Aorta (tissue), 5 donors: Measurements from ENCODE around the gene FAM120A. TPM values are rescaled to one million over a fixed set of nuclear protein-coding genes. Genes with fewer than 3 reads are reported as not detected.

Source experiments
- ATAC-seq: fragments of 200-7000 bp; cut with Tn5 transposase; one replicate; pipeline ENCODE4 v1.9.1; 2022; ENCODE audit warnings: moderate library complexity; ENCODE audit not compliant: low FRiP score
- DNase-seq, 2 donors: peaks; one replicate each; pipeline ENCODE4 v3.0.0-alpha.2; 2020
- H3K27ac ChIP-seq, 2 donors: one replicate each; pipeline ENCODE4 v1.5.1; 2013; ENCODE audit warnings: low read length in 2 of 2, mild to moderate bottlenecking in 2 of 2, moderate library complexity in 2 of 2, control low read depth in 1 of 2, inconsistent platforms in 1 of 2, low read depth in 1 of 2
- H3K27me3 ChIP-seq, 2 donors: one replicate each; pipeline ENCODE4 v1.6.1; 2013; ENCODE audit warnings: control low read depth in 1 of 2, low read length in 1 of 2, mild to moderate bottlenecking in 1 of 2, moderate library complexity in 1 of 2; ENCODE audit not compliant: insufficient read depth in 2 of 2, control insufficient read depth in 1 of 2
- H3K36me3 ChIP-seq, 2 donors: one replicate each; pipeline ENCODE4 v1.6.1; 2013; ENCODE audit warnings: control low read depth in 1 of 2, low read length in 1 of 2, mild to moderate bottlenecking in 1 of 2; ENCODE audit not compliant: insufficient read depth in 2 of 2, control insufficient read depth in 1 of 2
- H3K4me1 ChIP-seq, 2 donors: one replicate each; pipeline ENCODE4 v1.6.1; 2013; ENCODE audit warnings: low read length in 2 of 2, control low read depth in 1 of 2, mild to moderate bottlenecking in 1 of 2, moderate library complexity in 1 of 2; ENCODE audit not compliant: insufficient read depth in 2 of 2, control insufficient read depth in 1 of 2
- H3K4me3 ChIP-seq, 2 donors: one replicate each; pipeline ENCODE4 v1.5.1; 2013; ENCODE audit warnings: low read length in 2 of 2, control low read depth in 1 of 2, mild to moderate bottlenecking in 1 of 2
- H3K9me3 ChIP-seq: one replicate; pipeline ENCODE4 v1.6.1; 2013; ENCODE audit warnings: mild to moderate bottlenecking, low read length; ENCODE audit not compliant: control insufficient read depth
- WGBS, 2 donors: extraction: QIAGEN DNeasy Blood & Tissue Kit; methylation state at CpG; one replicate each; pipeline ENCODE4 v1.1.7; 2013; 5-methylcytosine and 5-hydroxymethylcytosine counted together
- intact Hi-C, 2 donors: fragments of 100-400 bp; cut with DNase I; formaldehyde crosslinking; loops; one replicate each; pipeline versions ENCODE4 v1.14.2 to v1.15.0; 2022
- polyA plus RNA-seq, 2 donors: library from polyadenylated mRNA; stranded (reverse); fragments of 200-250 nt; gene quantifications; one replicate each; pipeline ENCODE4 v1.2.3, GENCODE V29; 2013
- total RNA-seq, 2 donors: library from RNA; stranded (reverse); fragmentation: NEBNext Ultra II Directional; extraction: Animal tissue kit (Norgen Biotek cat#: 25700); gene quantifications; one replicate each; pipeline ENCODE4 v1.2.1, GENCODE V29; 2021
- donor health status: healthy with polysubstance abuse.
- donor health status: Bipolar disorder and iron deficiency.
- donor health status: DM: no; HTN: no; CAD: no.
- donor health status: DM: no; HTN: no; CAD: no.
- donor health status: DM: yes; HTN: yes; CAD: no.

The FAM120A gene
- total and polyA plus RNA-seq, 4 donors = 30.7 to 88.6 (median 61.3) TPM

GRCh38 chr9:93590609-93591234 lies 139.2 kb downstream of the FAM120A start:
- WGBS, 2 donors = 64 to 73% methylated on average over 8 of the region's 8 CpGs
- H3K9me3 ChIP-seq = no peaks in the 10 kb centered on the region
- no peaks in the 10 kb centered on the region for H3K36me3 ChIP-seq
- no peaks in the 10 kb centered on the region for H3K4me1 ChIP-seq
- intact Hi-C loops = no loop called here
- H3K27me3 ChIP-seq = no peaks in the 10 kb centered on the region
- H3K27ac ChIP-seq = no peak overlapping the region
- DNase-seq (peak; percentile 26 to 56), ATAC-seq (no peak)
- H3K4me3 ChIP-seq = no peak overlapping the region

GRCh38 chr9:93591301-93592007 lies 140.0 kb downstream of the FAM120A start:
- intact Hi-C loops = no loop called here
- no peak overlapping the region for H3K27ac ChIP-seq
- H3K4me3 ChIP-seq = no peak overlapping the region
- no peaks in the 10 kb centered on the region for H3K27me3 ChIP-seq
- ATAC-seq (no peak), DNase-seq (peak; percentile 31 to 63)
- H3K4me1 ChIP-seq = no peaks in the 10 kb centered on the region
- 55 to 66% methylated on average over 13 of the region's 13 CpGs for WGBS, 2 donors
- H3K9me3 ChIP-seq = no peaks in the 10 kb centered on the region
- no peaks in the 10 kb centered on the region for H3K36me3 ChIP-seq

- intact Hi-C loops = no loop called here
- Histone ChIP-seq H3K36me3 (no peaks in the 10 kb centered on the region), H3K27ac (no peak overlapping the region), H3K27me3 (no peaks in the 10 kb centered on the region), H3K4me1 (no peaks in the 10 kb centered on the region), H3K4me3 (no peak overlapping the region), H3K9me3 (no peaks in the 10 kb centered on the region)
- ATAC-seq = no peak
- WGBS, 2 donors = 89 to 90% methylated on average over 8 of the region's 8 CpGs
- peak; percentile 34 for DNase-seq
Measured at GRCh38 chr9:93592008-93592642, 140.6 kb downstream of the FAM120A start.

GRCh38 chr9:93592643-93593021 lies 141.1 kb downstream of the FAM120A start:
- no peaks in the 10 kb centered on the region for H3K27me3 ChIP-seq
- ATAC-seq (no peak), DNase-seq (peak; percentile 28 to 37)
- no peak overlapping the region for H3K27ac ChIP-seq
- no peaks in the 10 kb centered on the region for H3K9me3 ChIP-seq
- 56 to 70% methylated on average over 2 of the region's 2 CpGs for WGBS, 2 donors
- no peaks in the 10 kb centered on the region for H3K36me3 ChIP-seq
- no peak overlapping the region for H3K4me3 ChIP-seq
- intact Hi-C loops = no loop called here
- no peaks in the 10 kb centered on the region for H3K4me1 ChIP-seq

- Histone ChIP-seq H3K36me3 (no peaks in the 10 kb centered on the region), H3K4me1 (no peaks in the 10 kb centered on the region), H3K9me3 (no peaks in the 10 kb centered on the region), H3K27ac (no peak overlapping the region), H3K4me3 (no peak overlapping the region), H3K27me3 (no peaks in the 10 kb centered on the region)
- intact Hi-C loops = no loop called here
- DNase-seq (peak in 1 of 2 donors; percentile 13), ATAC-seq (no peak)
- 63 to 65% methylated on average over 2 of the region's 2 CpGs for WGBS, 2 donors
Measured at GRCh38 chr9:93593144-93593658, 141.7 kb downstream of the FAM120A start.

- DNase-seq (peak; percentile 30 to 33), ATAC-seq (no peak)
- no peaks in the 10 kb centered on the region for H3K4me1 ChIP-seq
Measured at GRCh38 chr9:93594041-93594756, 142.7 kb downstream of the FAM120A start.

GRCh38 chr9:93595461-93595860 lies 144.0 kb downstream of the FAM120A start:
- WGBS, 2 donors = 89 to 94% methylated on average over 5 of the region's 5 CpGs
- H3K4me3 ChIP-seq = no peak overlapping the region
- no peaks in the 10 kb centered on the region for H3K4me1 ChIP-seq
- no peak for ATAC-seq
- H3K27me3 ChIP-seq = no peaks in the 10 kb centered on the region
- intact Hi-C loops = no loop called here
- H3K36me3 ChIP-seq = no peaks in the 10 kb centered on the region
- no peak overlapping the region for H3K27ac ChIP-seq
- DNase-seq = peak in 1 of 2 donors; percentile 14
- no peaks in the 10 kb centered on the region for H3K9me3 ChIP-seq

More at GRCh38 chr9:93594041-93594756, 142.7 kb downstream of the FAM120A start:
- 73 to 76% methylated on average over 9 of the region's 9 CpGs for WGBS, 2 donors
- intact Hi-C loops = no loop called here
- Histone ChIP-seq H3K27me3 (no peaks in the 10 kb centered on the region), H3K4me3 (no peak overlapping the region), H3K9me3 (no peaks in the 10 kb centered on the region), H3K27ac (no peak overlapping the region), H3K36me3 (no peaks in the 10 kb centered on the region)

GRCh38 chr9:93595861-93596365 lies 144.4 kb downstream of the FAM120A start:
- Histone ChIP-seq H3K4me3 (no peak overlapping the region), H3K4me1 (no peaks in the 10 kb centered on the region), H3K9me3 (no peaks in the 10 kb centered on the region), H3K36me3 (no peaks in the 10 kb centered on the region), H3K27me3 (no peaks in the 10 kb centered on the region), H3K27ac (no peak overlapping the region)
- 74 to 75% methylated on average over 5 of the region's 5 CpGs for WGBS, 2 donors
- intact Hi-C loops = no loop called here
- DNase-seq (peak; percentile 7 to 47), ATAC-seq (no peak)
